ENCODE measurements around the gene C14orf93.

The C14orf93 gene

GRCh38 chr14:23009939-23010726 lies at the start of gene C14orf93:
TSS of gene C14orf93 (minus strand) at chr14:23010143. CDS start at chr14:22999023, 11,120 bp downstream.
- Histone ChIP-seq H3K27me3 (ENCODE audit: low read depth, low read length) (no peaks in the 10 kb centered on the region), H3K9ac (ENCODE audit: low read length) (peak within 1 kb of the TSS; percentile 96), H3K36me3 (replicated peaks; ENCODE audit: low read depth, low read length) (no peaks in the 10 kb centered on the region), H3K9me3 (ENCODE audit: insufficient read depth, low read length) (no peaks in the 10 kb centered on the region), H2AFZ (ENCODE audit: low read depth, low read length) (peak within 1 kb of the TSS; percentile 98), H3K27ac (ENCODE audit: low read length) (peak within 1 kb of the TSS; percentile 78), H3K4me2 (ENCODE audit: low read length) (peak within 1 kb of the TSS; percentile 100), H4K20me1 (ENCODE audit: insufficient read depth, low read length) (no peaks in the 10 kb centered on the region), H3K79me2 (ENCODE audit: low read length) (0 out of 2 replicates have a peak, but pooled peaks cover 2% of the 10 kb centered on the region), H3K4me1 (ENCODE audit: low read length) (peaks cover 32% of the 10 kb centered on the region), H3K4me3 (ENCODE audit: low read length) (peak within 1 kb of the TSS; percentile 87)
- TF ChIP-seq EZH2phosphoT487 (IDR thresholded peaks at IDR 0.05; ENCODE audit: low read depth): no peak
- no peak for TF ChIP-seq CTCF (IDR thresholded peaks at IDR 0.05; ENCODE audit: low read depth, low read length)

GRCh38 chr14:23058654-23059504 lies 48.9 kb upstream of the C14orf93 start:
- H3K4me2 ChIP-seq (ENCODE audit: low read length): no peak overlapping the region

GRCh38 chr14:23057757-23058653 lies 48.1 kb upstream of the C14orf93 start:
- Histone ChIP-seq H3K4me1 (ENCODE audit: low read length) (peaks cover 20% of the 10 kb centered on the region), H3K27ac (ENCODE audit: low read length) (no peak overlapping the region), H3K9me3 (ENCODE audit: insufficient read depth, low read length) (no peaks in the 10 kb centered on the region), H4K20me1 (ENCODE audit: insufficient read depth, low read length) (peaks cover 5% of the 10 kb centered on the region), H3K79me2 (ENCODE audit: low read length) (no peaks in the 10 kb centered on the region), H3K4me3 (ENCODE audit: low read length) (peak overlapping the region; percentile 80), H3K36me3 (replicated peaks; ENCODE audit: low read depth, low read length) (peaks cover 28% of the 10 kb centered on the region), H3K9ac (ENCODE audit: low read length) (peak overlapping the region; percentile 44; the same call in 1 of the 2 replicates), H3K27me3 (ENCODE audit: low read depth, low read length) (peaks cover 7% of the 10 kb centered on the region; the same call in 1 of the 2 replicates), H3K4me2 (ENCODE audit: low read length) (peak overlapping the region; percentile 98), H2AFZ (ENCODE audit: low read depth, low read length) (no peak overlapping the region)
- TF ChIP-seq EZH2phosphoT487 (IDR thresholded peaks at IDR 0.05; ENCODE audit: low read depth) (no peak), CTCF (IDR thresholded peaks at IDR 0.05; ENCODE audit: low read depth, low read length) (peak; percentile 82)

More at GRCh38 chr14:23058654-23059504, 48.9 kb upstream of the C14orf93 start:
- Histone ChIP-seq H3K36me3 (replicated peaks; ENCODE audit: low read depth, low read length) (peaks cover 36% of the 10 kb centered on the region), H3K27ac (ENCODE audit: low read length) (no peak overlapping the region), H3K9me3 (ENCODE audit: insufficient read depth, low read length) (no peaks in the 10 kb centered on the region), H3K4me3 (ENCODE audit: low read length) (no peak overlapping the region), H3K4me1 (ENCODE audit: low read length) (peaks cover 20% of the 10 kb centered on the region), H3K79me2 (ENCODE audit: low read length) (no peaks in the 10 kb centered on the region), H2AFZ (ENCODE audit: low read depth, low read length) (no peak overlapping the region), H3K27me3 (ENCODE audit: low read depth, low read length) (peaks cover 7% of the 10 kb centered on the region; the same call in 1 of the 2 replicates), H4K20me1 (ENCODE audit: insufficient read depth, low read length) (peaks cover 5% of the 10 kb centered on the region), H3K9ac (ENCODE audit: low read length) (no peak overlapping the region)
- TF ChIP-seq CTCF (IDR thresholded peaks at IDR 0.05; ENCODE audit: low read depth, low read length) (no peak), EZH2phosphoT487 (IDR thresholded peaks at IDR 0.05; ENCODE audit: low read depth) (no peak)

All from OCI-LY3 (cell line).